IPS-15b (cell line): ENCODE results near the gene SAMD8.
A peak's percentile ranks its signal among the peaks of the same experiment; 100 is the strongest.

Experiments
- H3K27me3 ChIP-seq: one replicate; pipeline ENCODE4 v1.6.1; 2013; ENCODE audit warnings: low read length; ENCODE audit not compliant: control insufficient read depth, insufficient read depth
- H3K36me3 ChIP-seq: one replicate; pipeline ENCODE4 v1.6.1; 2013; ENCODE audit warnings: low read length; ENCODE audit not compliant: control insufficient read depth, insufficient read depth
- H3K4me1 ChIP-seq: one replicate; pipeline ENCODE4 v1.6.1; 2013; ENCODE audit warnings: mild to moderate bottlenecking, low read length; ENCODE audit not compliant: control insufficient read depth, insufficient read depth
- H3K4me3 ChIP-seq: one replicate; pipeline ENCODE4 v1.5.1; 2013; ENCODE audit warnings: low read depth, low read length
- H3K9ac ChIP-seq: one replicate; pipeline ENCODE4 v1.6.1; 2013; ENCODE audit warnings: low read depth, mild to moderate bottlenecking, low read length
- H3K9me3 ChIP-seq: one replicate; pipeline ENCODE4 v1.6.1; 2013; ENCODE audit warnings: mild to moderate bottlenecking, low read length; ENCODE audit not compliant: control insufficient read depth, insufficient read depth

Gene SAMD8

GRCh38 chr10:75223507-75223906, 112.1 kb downstream of the SAMD8 start:
- Histone ChIP-seq H3K4me1 (peaks cover 38% of the 10 kb centered on the region), H3K9ac (peak overlapping the region; percentile 14), H3K4me3 (peak overlapping the region; percentile 12), H3K27me3 (no peaks in the 10 kb centered on the region), H3K9me3 (no peaks in the 10 kb centered on the region), H3K36me3 (peaks cover 17% of the 10 kb centered on the region)

- H3K4me3 ChIP-seq: no peak overlapping the region
- no peaks in the 10 kb centered on the region for H3K9me3 ChIP-seq
- peaks cover 10% of the 10 kb centered on the region for H3K36me3 ChIP-seq
- H3K27me3 ChIP-seq: no peaks in the 10 kb centered on the region
- no peak overlapping the region for H3K9ac ChIP-seq
- peaks cover 38% of the 10 kb centered on the region for H3K4me1 ChIP-seq
These were observed 114.6 kb downstream of the SAMD8 start for GRCh38 chr10:75226095-75226494.

GRCh38 chr10:75226656-75227055, 115.2 kb downstream of the SAMD8 start:
- no peaks in the 10 kb centered on the region for H3K9me3 ChIP-seq
- no peak overlapping the region for H3K4me3 ChIP-seq
- peaks cover 38% of the 10 kb centered on the region for H3K4me1 ChIP-seq
- H3K27me3 ChIP-seq: no peaks in the 10 kb centered on the region
- peaks cover 12% of the 10 kb centered on the region for H3K36me3 ChIP-seq
- no peak overlapping the region for H3K9ac ChIP-seq

GRCh38 chr10:75228278-75228677, 116.8 kb downstream of the SAMD8 start:
- no peaks in the 10 kb centered on the region for H3K9me3 ChIP-seq
- H3K9ac ChIP-seq: no peak overlapping the region
- peaks cover 21% of the 10 kb centered on the region for H3K36me3 ChIP-seq
- H3K4me1 ChIP-seq: peaks cover 36% of the 10 kb centered on the region
- no peaks in the 10 kb centered on the region for H3K27me3 ChIP-seq
- H3K4me3 ChIP-seq: no peak overlapping the region

- no peaks in the 10 kb centered on the region for H3K27me3 ChIP-seq
- H3K36me3 ChIP-seq: peaks cover 21% of the 10 kb centered on the region
- H3K4me3 ChIP-seq: no peak overlapping the region
- H3K9me3 ChIP-seq: no peaks in the 10 kb centered on the region
- peaks cover 36% of the 10 kb centered on the region for H3K4me1 ChIP-seq
- no peak overlapping the region for H3K9ac ChIP-seq
These were observed 117.4 kb downstream of the SAMD8 start for GRCh38 chr10:75228834-75229233.

- Histone ChIP-seq H3K9me3 (no peaks in the 10 kb centered on the region), H3K36me3 (peaks cover 17% of the 10 kb centered on the region), H3K9ac (no peak overlapping the region), H3K4me3 (no peak overlapping the region), H3K4me1 (peaks cover 24% of the 10 kb centered on the region), H3K27me3 (no peaks in the 10 kb centered on the region)
These were observed 118.5 kb downstream of the SAMD8 start for GRCh38 chr10:75229971-75230370.

GRCh38 chr10:75230600-75231038, 119.2 kb downstream of the SAMD8 start:
- Histone ChIP-seq H3K4me3 (no peak overlapping the region), H3K27me3 (no peaks in the 10 kb centered on the region), H3K9ac (no peak overlapping the region), H3K9me3 (no peaks in the 10 kb centered on the region), H3K4me1 (peaks cover 19% of the 10 kb centered on the region), H3K36me3 (peaks cover 17% of the 10 kb centered on the region)
